Fibroblast of lung (primary cell): Measurements from ENCODE around the gene CCDC102B.

ENCODE experiments used
- CTCF ChIP-seq, 2 donors: IDR thresholded peaks in 1 of 2; conservative IDR thresholded peaks in 1 of 2; 1 replicate in 1 of 2; 2 replicates in 1 of 2; pipeline ENCODE4 v1.5.1; 2011 to 2012; ENCODE audit warnings: low read length in 2 of 2, control low read depth in 1 of 2, inconsistent platforms in 1 of 2, low read depth in 1 of 2, mild to moderate bottlenecking in 1 of 2
- EZH2 ChIP-seq: IDR thresholded peaks from 2 replicates; pipeline ENCODE4 v1.5.1; 2012; ENCODE audit warnings: low read length, control low read depth, mild to moderate bottlenecking; ENCODE audit errors: missing control alignments

- TF ChIP-seq CTCF (conservative IDR thresholded peaks at IDR 0.05 in 1 of 2, IDR thresholded peaks at IDR 0.05 in 1 of 2; ENCODE audit: low read depth in 1 of 2, low read length in 2 of 2) (no peak), EZH2 (no peak)
Measured at GRCh38 chr18:68965817-68966216, 167.9 kb downstream of the CCDC102B start.
